ENCODE results near the gene WDR41.

- TF ChIP-seq ZNF274 (IDR thresholded peaks at IDR 0.05; ENCODE audit: low read depth, low read length), result no peak
- TF ChIP-seq YY1 (IDR thresholded peaks at IDR 0.05; ENCODE audit: insufficient read depth, insufficient read length), result no peak
These were observed 66.0 kb downstream of the WDR41 start for GRCh38 chr5:77425998-77426659.

All from NT2/D1 (cell line).